Measurements from ENCODE around the gene EML2.
A peak's percentile ranks its signal among the peaks of the same experiment; 100 is the strongest.

The EML2 gene

GRCh38 chr19:45567609-45568008 is 71.6 kb downstream of the EML2 start:
- H3F3A ChIP-seq (ENCODE audit: control insufficient read depth, insufficient read depth), result peaks cover 6% of the 10 kb centered on the region
- peaks cover 10% of the 10 kb centered on the region for H3K79me2 ChIP-seq (ENCODE audit: control insufficient read depth, low read length)
- no peak overlapping the region for H3K4me2 ChIP-seq (ENCODE audit: low read length)
- no peak overlapping the region for H3K27ac ChIP-seq (ENCODE audit: low read depth, low read length)
- H3K27me3 ChIP-seq (ENCODE audit: control insufficient read depth, low read length), result no peaks in the 10 kb centered on the region
- no peak overlapping the region for H3K4me3 ChIP-seq (ENCODE audit: low read length)
- H3K9me3 ChIP-seq (ENCODE audit: control insufficient read depth, insufficient read depth, low read length), result no peaks in the 10 kb centered on the region
- peaks cover 27% of the 10 kb centered on the region for H3K4me1 ChIP-seq (ENCODE audit: control insufficient read depth, low read length)
- TF ChIP-seq CTCF (IDR thresholded peaks at IDR 0.05; ENCODE audit: low read depth, low read length, poor library complexity, severe bottlenecking) (no peak), EZH2phosphoT487 (IDR thresholded peaks at IDR 0.05; ENCODE audit: borderline replicate concordance, low read length) (no peak)
- no peaks in the 10 kb centered on the region for H4K20me1 ChIP-seq (ENCODE audit: control insufficient read depth, insufficient read depth, low read depth, low read length)
- H3K9me2 ChIP-seq (replicated peaks; ENCODE audit: control insufficient read depth, low read length), result no peaks in the 10 kb centered on the region
- H3K36me3 ChIP-seq (ENCODE audit: control insufficient read depth, low read length), result no peaks in the 10 kb centered on the region

GRCh38 chr19:45564131-45564780 is 74.9 kb downstream of the EML2 start:
- Histone ChIP-seq H3K9me2 (replicated peaks; ENCODE audit: control insufficient read depth, low read length) (no peaks in the 10 kb centered on the region), H3K9me3 (ENCODE audit: control insufficient read depth, insufficient read depth, low read length) (no peaks in the 10 kb centered on the region), H3K4me1 (ENCODE audit: control insufficient read depth, low read length) (peaks cover 28% of the 10 kb centered on the region), H3F3A (ENCODE audit: control insufficient read depth, insufficient read depth) (peaks cover under 1% of the 10 kb centered on the region; the same call in 1 of the 2 replicates), H4K20me1 (ENCODE audit: control insufficient read depth, insufficient read depth, low read depth, low read length) (no peaks in the 10 kb centered on the region), H3K4me2 (ENCODE audit: low read length) (peak overlapping the region; percentile 43), H3K79me2 (ENCODE audit: control insufficient read depth, low read length) (peaks cover 12% of the 10 kb centered on the region), H3K27me3 (ENCODE audit: control insufficient read depth, low read length) (no peaks in the 10 kb centered on the region), H3K36me3 (ENCODE audit: control insufficient read depth, low read length) (no peaks in the 10 kb centered on the region), H3K4me3 (ENCODE audit: low read length) (peak overlapping the region; percentile 15; the same call in 1 of the 2 replicates), H3K27ac (ENCODE audit: low read depth, low read length) (peak overlapping the region; percentile 50; the same call in 1 of the 2 replicates)
- TF ChIP-seq EZH2phosphoT487 (IDR thresholded peaks at IDR 0.05; ENCODE audit: borderline replicate concordance, low read length), result no peak

- Histone ChIP-seq H3K27ac (ENCODE audit: low read depth, low read length) (no peak overlapping the region), H3K4me2 (ENCODE audit: low read length) (no peak overlapping the region), H3K4me1 (ENCODE audit: control insufficient read depth, low read length) (peaks cover 41% of the 10 kb centered on the region), H3K79me2 (ENCODE audit: control insufficient read depth, low read length) (peaks cover 21% of the 10 kb centered on the region), H3F3A (ENCODE audit: control insufficient read depth, insufficient read depth) (0 out of 2 replicates have a peak, but pooled peaks cover 4% of the 10 kb centered on the region), H3K27me3 (ENCODE audit: control insufficient read depth, low read length) (no peaks in the 10 kb centered on the region), H3K9me2 (replicated peaks; ENCODE audit: control insufficient read depth, low read length) (no peaks in the 10 kb centered on the region), H4K20me1 (ENCODE audit: control insufficient read depth, insufficient read depth, low read depth, low read length) (no peaks in the 10 kb centered on the region), H3K36me3 (ENCODE audit: control insufficient read depth, low read length) (no peaks in the 10 kb centered on the region), H3K9me3 (ENCODE audit: control insufficient read depth, insufficient read depth, low read length) (no peaks in the 10 kb centered on the region), H3K4me3 (ENCODE audit: low read length) (no peak overlapping the region)
- TF ChIP-seq CTCF (IDR thresholded peaks at IDR 0.05; ENCODE audit: low read depth, low read length, poor library complexity, severe bottlenecking), result no peak
- no peak for TF ChIP-seq EZH2phosphoT487 (IDR thresholded peaks at IDR 0.05; ENCODE audit: borderline replicate concordance, low read length)
These were observed 78.5 kb downstream of the EML2 start for GRCh38 chr19:45560686-45561085.

- TF ChIP-seq EZH2phosphoT487 (IDR thresholded peaks at IDR 0.05; ENCODE audit: borderline replicate concordance, low read length) (no peak), CTCF (IDR thresholded peaks at IDR 0.05; ENCODE audit: low read depth, low read length, poor library complexity, severe bottlenecking) (no peak)
These were observed 79.2 kb downstream of the EML2 start for GRCh38 chr19:45560038-45560437.

More at GRCh38 chr19:45560038-45560437, 79.2 kb downstream of the EML2 start:
- Histone ChIP-seq H3K4me1 (ENCODE audit: control insufficient read depth, low read length) (peaks cover 41% of the 10 kb centered on the region), H3K36me3 (ENCODE audit: control insufficient read depth, low read length) (no peaks in the 10 kb centered on the region), H3K27me3 (ENCODE audit: control insufficient read depth, low read length) (no peaks in the 10 kb centered on the region), H4K20me1 (ENCODE audit: control insufficient read depth, insufficient read depth, low read depth, low read length) (no peaks in the 10 kb centered on the region), H3K4me3 (ENCODE audit: low read length) (no peak overlapping the region), H3K9me2 (replicated peaks; ENCODE audit: control insufficient read depth, low read length) (no peaks in the 10 kb centered on the region), H3K27ac (ENCODE audit: low read depth, low read length) (no peak overlapping the region), H3F3A (ENCODE audit: control insufficient read depth, insufficient read depth) (0 out of 2 replicates have a peak, but pooled peaks cover 4% of the 10 kb centered on the region), H3K9me3 (ENCODE audit: control insufficient read depth, insufficient read depth, low read length) (no peaks in the 10 kb centered on the region), H3K79me2 (ENCODE audit: control insufficient read depth, low read length) (peaks cover 21% of the 10 kb centered on the region), H3K4me2 (ENCODE audit: low read length) (no peak overlapping the region)
